Glutamatergic neuron (in vitro differentiated cells): ENCODE results near the gene ACAN. TPM values are rescaled to one million over a fixed set of nuclear protein-coding genes. Genes with fewer than 3 reads are reported as not detected.

Experiments used
- DNase-seq: peaks from one replicate; pipeline ENCODE4 v3.0.0; 2022
- H3K27ac Mint-ChIP-seq: one replicate; pipeline ENCODE4 v1.8.0; 2020; ENCODE audit warnings: mild to moderate bottlenecking, mixed read lengths, inconsistent platforms; ENCODE audit not compliant: unreplicated experiment
- H3K27me3 Mint-ChIP-seq: one replicate; pipeline ENCODE4 v1.8.0; 2020; ENCODE audit warnings: mild to moderate bottlenecking, moderate library complexity, mixed read lengths, inconsistent platforms; ENCODE audit not compliant: unreplicated experiment
- H3K36me3 Mint-ChIP-seq: one replicate; pipeline ENCODE4 v1.8.0; 2020; ENCODE audit warnings: mild to moderate bottlenecking, mixed read lengths, inconsistent platforms; ENCODE audit not compliant: unreplicated experiment
- H3K4me1 Mint-ChIP-seq: one replicate; pipeline ENCODE4 v1.8.0; 2020; ENCODE audit warnings: mild to moderate bottlenecking, low read depth, mixed read lengths, inconsistent platforms; ENCODE audit not compliant: unreplicated experiment
- H3K4me3 Mint-ChIP-seq: one replicate; pipeline ENCODE4 v1.8.0; 2020; ENCODE audit warnings: mild to moderate bottlenecking, mixed read lengths, inconsistent platforms; ENCODE audit not compliant: unreplicated experiment
- H3K9me3 Mint-ChIP-seq: one replicate; pipeline ENCODE4 v1.8.0; 2020; ENCODE audit warnings: mild to moderate bottlenecking, moderate library complexity, mixed read lengths, inconsistent platforms; ENCODE audit not compliant: unreplicated experiment
- total RNA-seq: library from RNA; stranded (reverse); fragmentation: NEBNext Ultra II Directional; extraction: Animal tissue kit (Norgen Biotek cat#: 25700); gene quantifications from one replicate; pipeline ENCODE4 v1.2.1, GENCODE V29; 2021; ENCODE audit not compliant: unreplicated experiment
- TF ChIP-seq, protein P1 (sequence below): fragments of 200-600 bp; sonication (generic); IDR thresholded peaks from one replicate; pipeline ENCODE4 v1.5.0; 2021; ENCODE audit not compliant: partially characterized antibody, unreplicated experiment

Gene ACAN
- total RNA-seq, 1 donor from 2014 or later, result 0.05 TPM

DNA sequence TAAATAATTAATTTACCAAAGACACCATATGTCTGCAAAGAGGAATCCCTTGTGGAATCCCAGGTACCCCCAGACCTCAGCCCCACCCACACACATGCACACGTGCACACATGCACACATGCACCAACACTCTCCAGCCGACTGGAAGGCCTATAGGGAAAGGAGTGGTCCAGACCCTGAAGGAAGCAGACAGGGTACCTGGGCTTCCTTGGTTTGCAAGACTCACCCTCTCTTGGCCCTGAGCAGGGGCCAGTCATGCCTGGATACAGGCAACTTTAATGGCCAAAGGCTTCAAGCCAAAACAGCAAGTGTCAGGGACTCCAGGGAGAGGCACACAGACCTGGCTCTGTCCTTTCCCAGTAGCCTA lies 101.0 kb downstream of the ACAN start:
- Mint-ChIP-seq H3K4me3 (no peak overlapping the region), H3K4me1 (no peaks in the 10 kb centered on the region), H3K36me3 (no peaks in the 10 kb centered on the region), H3K27me3 (peaks cover under 1% of the 10 kb centered on the region), H3K27ac (no peak overlapping the region), H3K9me3 (peaks cover 5% of the 10 kb centered on the region)
- DNase-seq, result no peak
- TF ChIP-seq, protein P1, sequence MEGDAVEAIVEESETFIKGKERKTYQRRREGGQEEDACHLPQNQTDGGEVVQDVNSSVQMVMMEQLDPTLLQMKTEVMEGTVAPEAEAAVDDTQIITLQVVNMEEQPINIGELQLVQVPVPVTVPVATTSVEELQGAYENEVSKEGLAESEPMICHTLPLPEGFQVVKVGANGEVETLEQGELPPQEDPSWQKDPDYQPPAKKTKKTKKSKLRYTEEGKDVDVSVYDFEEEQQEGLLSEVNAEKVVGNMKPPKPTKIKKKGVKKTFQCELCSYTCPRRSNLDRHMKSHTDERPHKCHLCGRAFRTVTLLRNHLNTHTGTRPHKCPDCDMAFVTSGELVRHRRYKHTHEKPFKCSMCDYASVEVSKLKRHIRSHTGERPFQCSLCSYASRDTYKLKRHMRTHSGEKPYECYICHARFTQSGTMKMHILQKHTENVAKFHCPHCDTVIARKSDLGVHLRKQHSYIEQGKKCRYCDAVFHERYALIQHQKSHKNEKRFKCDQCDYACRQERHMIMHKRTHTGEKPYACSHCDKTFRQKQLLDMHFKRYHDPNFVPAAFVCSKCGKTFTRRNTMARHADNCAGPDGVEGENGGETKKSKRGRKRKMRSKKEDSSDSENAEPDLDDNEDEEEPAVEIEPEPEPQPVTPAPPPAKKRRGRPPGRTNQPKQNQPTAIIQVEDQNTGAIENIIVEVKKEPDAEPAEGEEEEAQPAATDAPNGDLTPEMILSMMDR, result no peak

DNA sequence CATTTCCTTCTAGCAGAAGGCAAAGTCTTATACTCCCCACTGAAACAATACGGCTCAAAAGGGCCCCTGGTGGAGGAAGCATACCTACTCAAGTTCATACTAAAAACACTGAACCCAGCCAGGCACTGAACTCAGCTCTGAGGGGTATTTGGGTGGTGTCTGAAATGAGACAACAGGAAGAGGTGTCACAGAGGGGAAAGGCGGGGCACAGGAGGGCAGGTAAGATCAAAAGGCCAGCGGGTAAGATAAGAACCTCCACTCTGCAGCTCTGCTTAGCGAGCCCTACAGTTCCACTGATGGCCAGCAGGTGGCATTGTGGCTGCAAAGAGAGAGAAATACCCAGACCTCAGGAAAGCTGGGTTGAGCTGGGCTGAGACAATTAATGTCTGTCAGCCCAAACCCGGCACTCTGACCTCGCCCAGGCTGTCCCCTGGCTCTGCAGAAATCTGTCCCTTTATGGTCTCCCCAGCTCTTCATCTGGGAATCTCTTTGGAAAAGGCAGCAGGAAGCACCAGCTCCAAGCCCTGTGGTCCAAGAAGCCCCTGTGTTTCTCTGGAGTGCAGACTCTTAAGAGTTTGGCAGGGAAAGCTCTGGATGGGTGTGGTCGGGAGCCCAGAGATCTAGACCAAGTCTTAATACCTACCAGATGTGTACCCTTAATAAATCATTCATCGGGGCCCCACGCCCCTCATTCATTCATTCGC lies 101.5 kb downstream of the ACAN start:
- H3K36me3 Mint-ChIP-seq, result no peaks in the 10 kb centered on the region
- H3K4me1 Mint-ChIP-seq, result no peaks in the 10 kb centered on the region
- H3K4me3 Mint-ChIP-seq, result no peak overlapping the region
- H3K27me3 Mint-ChIP-seq, result peaks cover 2% of the 10 kb centered on the region
- TF ChIP-seq, protein P1, result peak; percentile 99
- DNase-seq, result peak; percentile 93
- H3K9me3 Mint-ChIP-seq, result peaks cover 5% of the 10 kb centered on the region
- H3K27ac Mint-ChIP-seq, result no peak overlapping the region

DNA sequence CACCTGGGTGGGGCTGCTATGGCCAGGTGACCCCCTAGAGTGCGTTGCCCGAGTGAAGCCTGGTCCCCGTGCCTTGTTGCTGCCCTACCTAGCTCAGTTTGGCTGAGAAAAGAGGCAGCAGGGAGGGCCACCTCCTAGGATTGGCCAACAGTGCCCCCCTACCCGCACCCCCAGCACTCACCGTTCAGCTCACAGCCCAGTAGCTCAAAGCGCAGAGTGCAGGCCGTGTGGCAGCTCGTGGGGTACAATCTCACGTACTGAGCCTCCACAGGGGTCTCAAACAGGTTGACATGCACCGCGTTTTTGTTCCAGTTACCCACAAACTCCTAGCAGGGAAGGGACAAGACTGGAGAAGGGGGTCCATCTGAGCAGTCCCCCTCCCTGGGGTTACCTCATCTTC lies 102.3 kb downstream of the ACAN start:
- peaks cover 2% of the 10 kb centered on the region for H3K27me3 Mint-ChIP-seq
- no peak for DNase-seq
- peaks cover 5% of the 10 kb centered on the region for H3K4me1 Mint-ChIP-seq
- TF ChIP-seq, protein P1, result no peak
- peaks cover 7% of the 10 kb centered on the region for H3K9me3 Mint-ChIP-seq
- H3K4me3 Mint-ChIP-seq, result no peak overlapping the region
- no peaks in the 10 kb centered on the region for H3K36me3 Mint-ChIP-seq
- H3K27ac Mint-ChIP-seq, result no peak overlapping the region

DNA sequence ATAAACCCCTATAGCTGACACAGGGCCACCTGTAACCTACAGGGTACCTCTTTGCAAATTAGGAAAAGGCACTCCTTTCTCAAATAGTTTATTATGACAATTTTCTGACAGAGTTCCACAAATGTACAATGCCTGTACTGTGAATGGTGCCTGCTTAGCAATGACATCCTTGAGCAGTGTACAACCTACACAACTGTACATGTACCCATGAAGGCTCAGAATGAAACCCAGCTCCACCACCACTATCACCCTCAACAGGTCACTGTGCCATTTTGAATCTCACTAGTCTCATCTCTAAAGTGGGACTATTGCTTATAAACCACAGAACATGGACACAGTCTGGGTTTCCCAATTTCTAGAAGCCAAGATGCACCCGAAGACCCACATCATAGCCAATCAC lies 102.9 kb downstream of the ACAN start:
- Mint-ChIP-seq H3K27me3 (peaks cover 4% of the 10 kb centered on the region), H3K4me3 (no peak overlapping the region), H3K27ac (no peak overlapping the region), H3K36me3 (no peaks in the 10 kb centered on the region), H3K4me1 (peaks cover 6% of the 10 kb centered on the region), H3K9me3 (peaks cover 9% of the 10 kb centered on the region)
- no peak for DNase-seq
- TF ChIP-seq, protein P1, result no peak

DNA sequence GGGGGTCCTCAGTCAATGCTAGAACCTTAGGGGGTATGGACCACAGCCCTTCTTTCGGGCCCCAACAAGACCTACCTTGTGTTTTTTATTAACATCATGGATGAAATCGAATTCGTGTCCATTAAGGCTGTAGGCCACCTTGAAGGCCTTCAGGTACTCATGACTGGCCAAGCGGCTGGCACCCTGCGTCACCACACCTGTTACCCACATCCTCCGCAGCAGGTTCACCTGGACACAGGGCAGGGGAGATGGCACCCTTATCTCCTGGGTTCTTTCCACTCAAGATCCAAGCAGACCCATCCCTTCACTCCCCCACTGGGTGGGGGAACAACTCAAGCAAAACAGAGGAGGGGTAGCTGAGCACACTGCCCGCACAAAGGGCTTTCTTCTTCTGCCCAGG lies 103.3 kb downstream of the ACAN start:
- Mint-ChIP-seq H3K27me3 (peaks cover 4% of the 10 kb centered on the region), H3K36me3 (no peaks in the 10 kb centered on the region), H3K27ac (no peak overlapping the region), H3K4me3 (no peak overlapping the region), H3K9me3 (peaks cover 9% of the 10 kb centered on the region), H3K4me1 (peaks cover 6% of the 10 kb centered on the region)
- TF ChIP-seq, protein P1, result no peak
- no peak for DNase-seq
